ENCODE data around the gene IL15RA.
"Not testable (repeated sequence)": the region's sequence is repeated elsewhere in the genome, so short reads cannot be mapped to it uniquely, and the experiment has no call there.

Gene IL15RA

DNA sequence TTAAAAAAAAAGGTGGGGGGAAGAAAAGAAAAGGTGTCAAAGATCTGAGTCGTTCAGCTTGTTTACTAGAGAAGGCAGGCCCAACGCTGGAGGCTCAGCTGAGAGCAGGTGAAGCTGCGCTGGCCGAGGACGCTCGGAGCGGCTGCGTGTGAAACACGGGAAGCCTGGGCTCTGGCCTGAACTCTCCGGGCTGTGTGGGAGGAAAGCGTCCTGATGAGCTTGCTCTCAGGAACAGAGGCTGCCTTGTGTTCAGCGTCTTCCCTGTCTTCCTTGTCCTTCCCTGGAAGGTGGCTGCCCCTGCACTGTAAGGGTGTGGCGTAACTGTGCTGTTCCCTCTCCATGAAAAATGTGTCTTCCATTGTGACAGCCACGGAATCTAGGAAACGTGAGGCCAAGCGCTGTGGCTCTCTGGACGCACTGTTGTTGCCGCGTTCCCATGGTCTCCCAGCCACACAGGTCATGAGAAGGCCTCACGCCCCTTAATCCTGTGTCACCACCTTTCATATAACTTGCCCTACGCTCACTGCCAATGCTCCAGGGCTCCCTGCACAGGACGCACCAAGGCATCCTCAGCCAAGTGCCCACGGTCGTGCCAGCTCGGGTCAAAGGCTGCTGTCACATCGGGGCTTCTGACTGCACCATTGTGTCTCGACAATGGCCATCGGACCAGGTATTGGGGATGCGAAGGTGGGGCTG is 15.8 kb downstream of the IL15RA start:
- TF ChIP-seq EZH2phosphoT487 (IDR thresholded peaks at IDR 0.05; ENCODE audit: low read depth) = no peak
- TF ChIP-seq, protein P1, sequence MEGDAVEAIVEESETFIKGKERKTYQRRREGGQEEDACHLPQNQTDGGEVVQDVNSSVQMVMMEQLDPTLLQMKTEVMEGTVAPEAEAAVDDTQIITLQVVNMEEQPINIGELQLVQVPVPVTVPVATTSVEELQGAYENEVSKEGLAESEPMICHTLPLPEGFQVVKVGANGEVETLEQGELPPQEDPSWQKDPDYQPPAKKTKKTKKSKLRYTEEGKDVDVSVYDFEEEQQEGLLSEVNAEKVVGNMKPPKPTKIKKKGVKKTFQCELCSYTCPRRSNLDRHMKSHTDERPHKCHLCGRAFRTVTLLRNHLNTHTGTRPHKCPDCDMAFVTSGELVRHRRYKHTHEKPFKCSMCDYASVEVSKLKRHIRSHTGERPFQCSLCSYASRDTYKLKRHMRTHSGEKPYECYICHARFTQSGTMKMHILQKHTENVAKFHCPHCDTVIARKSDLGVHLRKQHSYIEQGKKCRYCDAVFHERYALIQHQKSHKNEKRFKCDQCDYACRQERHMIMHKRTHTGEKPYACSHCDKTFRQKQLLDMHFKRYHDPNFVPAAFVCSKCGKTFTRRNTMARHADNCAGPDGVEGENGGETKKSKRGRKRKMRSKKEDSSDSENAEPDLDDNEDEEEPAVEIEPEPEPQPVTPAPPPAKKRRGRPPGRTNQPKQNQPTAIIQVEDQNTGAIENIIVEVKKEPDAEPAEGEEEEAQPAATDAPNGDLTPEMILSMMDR (IDR thresholded peaks at IDR 0.05; ENCODE audit: low read depth, low read length) = no peak
- H3K4me3 ChIP-seq (ENCODE audit: low read length) = no peak overlapping the region
- H3K4me1 ChIP-seq (ENCODE audit: low read length) = no peaks in the 10 kb centered on the region

DNA sequence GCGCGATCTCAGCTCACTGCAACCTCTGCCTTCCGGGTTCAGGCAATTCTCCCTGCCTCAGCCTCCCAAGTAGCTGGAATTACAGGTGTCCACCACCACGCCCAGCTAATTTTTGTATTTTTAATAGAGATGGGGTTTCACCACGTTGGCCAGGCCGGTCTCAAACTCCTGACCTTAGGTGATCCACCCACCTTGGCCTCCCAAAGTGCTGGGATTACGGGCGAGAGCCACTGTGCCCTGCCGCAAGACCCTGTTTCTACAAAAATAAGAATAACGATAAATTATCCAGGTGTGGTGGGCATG is 16.4 kb downstream of the IL15RA start:
- not testable (repeated sequence) for H4K20me1 ChIP-seq (ENCODE audit: insufficient read depth, low read length)

More for the DNA sequence above, 15.8 kb downstream of the IL15RA start:
- H4K20me1 ChIP-seq (ENCODE audit: insufficient read depth, low read length) = no peaks in the 10 kb centered on the region
- no peaks in the 10 kb centered on the region for H3K79me2 ChIP-seq (ENCODE audit: low read length)
- H3K9ac ChIP-seq (ENCODE audit: low read length) = no peak overlapping the region
- H3K27me3 ChIP-seq (ENCODE audit: low read depth, low read length) = no peaks in the 10 kb centered on the region
- H3K9me3 ChIP-seq (ENCODE audit: insufficient read depth, low read length) = no peaks in the 10 kb centered on the region
- H2AFZ ChIP-seq (ENCODE audit: low read depth, low read length) = no peak overlapping the region
- peaks cover 15% of the 10 kb centered on the region for H3K36me3 ChIP-seq (replicated peaks; ENCODE audit: low read depth, low read length)
- H3K27ac ChIP-seq (ENCODE audit: low read length) = no peak overlapping the region
- no peak overlapping the region for H3K4me2 ChIP-seq (ENCODE audit: low read length)

DNA sequence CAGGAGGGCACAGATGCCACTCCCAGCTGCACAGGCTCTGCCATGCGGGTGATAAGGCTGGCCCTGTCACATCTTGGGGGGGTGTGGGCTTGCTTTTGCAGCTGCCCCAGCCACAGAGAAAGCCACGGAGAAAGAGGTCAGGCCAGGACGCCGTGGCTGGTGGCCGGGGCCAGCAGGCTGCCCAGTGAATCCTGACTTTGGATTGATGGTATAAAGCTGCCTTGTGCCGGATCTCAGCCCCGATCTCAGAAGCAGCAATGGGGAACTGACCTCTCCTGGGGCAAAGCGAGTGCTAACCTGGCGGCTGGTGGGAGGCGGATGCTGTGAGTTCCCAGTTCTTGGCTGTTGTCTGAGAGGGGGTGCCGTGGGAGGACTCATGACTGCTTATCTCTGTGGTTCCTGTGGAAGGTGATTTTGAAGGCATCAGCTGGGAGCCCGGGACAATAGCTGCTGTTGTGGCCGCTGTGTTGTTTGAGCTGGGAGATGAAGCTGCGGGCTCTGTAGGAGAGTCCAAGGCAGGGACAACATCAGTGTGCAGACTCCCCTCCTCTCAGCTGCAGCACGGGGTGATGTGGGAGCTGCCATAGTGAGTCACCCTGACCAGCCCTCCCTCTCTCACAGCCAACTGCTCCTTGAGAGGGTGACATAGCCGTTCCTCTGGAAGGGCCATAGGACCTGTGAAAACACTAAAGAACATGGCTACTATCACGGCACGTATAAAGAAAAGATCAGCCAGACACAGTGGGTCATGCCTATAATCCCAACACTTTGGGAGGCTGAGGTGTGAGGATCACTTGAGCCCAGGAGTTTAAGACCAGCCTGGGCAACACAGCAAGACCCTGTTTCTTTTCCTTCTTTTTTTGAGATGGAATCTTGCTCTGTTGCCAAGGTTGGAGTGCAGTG is 17.0 kb downstream of the IL15RA start:
- Histone ChIP-seq H2AFZ (ENCODE audit: low read depth, low read length) (no peak overlapping the region), H3K27me3 (ENCODE audit: low read depth, low read length) (no peaks in the 10 kb centered on the region), H4K20me1 (ENCODE audit: insufficient read depth, low read length) (no peaks in the 10 kb centered on the region), H3K9ac (ENCODE audit: low read length) (no peak overlapping the region), H3K9me3 (ENCODE audit: insufficient read depth, low read length) (no peaks in the 10 kb centered on the region), H3K4me1 (ENCODE audit: low read length) (no peaks in the 10 kb centered on the region), H3K79me2 (ENCODE audit: low read length) (no peaks in the 10 kb centered on the region), H3K4me2 (ENCODE audit: low read length) (no peak overlapping the region), H3K4me3 (ENCODE audit: low read length) (no peak overlapping the region), H3K27ac (ENCODE audit: low read length) (no peak overlapping the region), H3K36me3 (replicated peaks; ENCODE audit: low read depth, low read length) (peaks cover 16% of the 10 kb centered on the region)
- TF ChIP-seq EZH2phosphoT487 (IDR thresholded peaks at IDR 0.05; ENCODE audit: low read depth) = no peak
- TF ChIP-seq, protein P1 (IDR thresholded peaks at IDR 0.05; ENCODE audit: low read depth, low read length) = no peak

More for the DNA sequence above, 16.4 kb downstream of the IL15RA start:
- H3K27ac ChIP-seq (ENCODE audit: low read length); H3K9me3 ChIP-seq (ENCODE audit: insufficient read depth, low read length); H3K79me2 ChIP-seq (ENCODE audit: low read length); H3K27me3 ChIP-seq (ENCODE audit: low read depth, low read length); H3K9ac ChIP-seq (ENCODE audit: low read length); H3K4me3 ChIP-seq (ENCODE audit: low read length); H3K4me1 ChIP-seq (ENCODE audit: low read length); H3K4me2 ChIP-seq (ENCODE audit: low read length); H2AFZ ChIP-seq (ENCODE audit: low read depth, low read length): not testable (repeated sequence)
- H3K36me3 ChIP-seq (replicated peaks; ENCODE audit: low read depth, low read length) = peaks cover 16% of the 10 kb centered on the region

DNA sequence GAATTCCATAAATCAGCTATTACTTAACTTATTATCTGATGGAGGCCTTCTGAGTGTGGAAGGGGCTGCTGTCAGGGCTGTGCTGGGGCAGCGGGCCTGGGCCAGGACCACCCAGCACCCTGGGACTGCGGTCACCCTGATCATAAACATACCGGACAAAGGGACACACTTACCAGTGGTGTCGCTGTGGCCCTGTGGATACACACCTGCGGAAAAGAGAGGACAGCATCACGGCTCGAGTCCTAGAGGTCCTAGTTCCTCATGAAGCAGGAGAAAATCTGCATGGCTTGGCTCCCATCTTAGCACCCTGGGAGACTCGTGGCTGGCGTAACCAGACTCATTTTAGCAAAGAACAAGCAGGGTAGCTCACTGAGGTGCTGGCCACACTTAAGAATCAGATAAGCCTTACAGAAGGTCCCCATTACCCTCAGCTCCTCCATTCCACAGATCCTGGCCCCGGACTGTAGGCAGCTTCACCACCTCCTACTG is 17.7 kb downstream of the IL15RA start:
- Histone ChIP-seq H3K79me2 (ENCODE audit: low read length) (no peaks in the 10 kb centered on the region), H3K4me1 (ENCODE audit: low read length) (no peaks in the 10 kb centered on the region), H3K4me3 (ENCODE audit: low read length) (no peak overlapping the region), H3K27me3 (ENCODE audit: low read depth, low read length) (no peaks in the 10 kb centered on the region), H3K27ac (ENCODE audit: low read length) (no peak overlapping the region), H4K20me1 (ENCODE audit: insufficient read depth, low read length) (no peaks in the 10 kb centered on the region), H3K9ac (ENCODE audit: low read length) (no peak overlapping the region), H3K9me3 (ENCODE audit: insufficient read depth, low read length) (no peaks in the 10 kb centered on the region), H2AFZ (ENCODE audit: low read depth, low read length) (no peak overlapping the region), H3K36me3 (replicated peaks; ENCODE audit: low read depth, low read length) (peaks cover 16% of the 10 kb centered on the region), H3K4me2 (ENCODE audit: low read length) (no peak overlapping the region)
- TF ChIP-seq EZH2phosphoT487 (IDR thresholded peaks at IDR 0.05; ENCODE audit: low read depth) = no peak
- TF ChIP-seq, protein P1 (IDR thresholded peaks at IDR 0.05; ENCODE audit: low read depth, low read length) = no peak
